Activated T-helper 9 cell treated with anti-CD3 and anti-CD28 coated beads, Interleukin-2, amount 50 U/mL, for 16 hours (primary cell): ENCODE measurements around the gene ISLR.

Experiments
- DNase-seq: peaks from one replicate; pipeline ENCODE4 v3.0.0-alpha.2; 2020; ENCODE audit warnings: low read depth

The ISLR gene

DNA sequence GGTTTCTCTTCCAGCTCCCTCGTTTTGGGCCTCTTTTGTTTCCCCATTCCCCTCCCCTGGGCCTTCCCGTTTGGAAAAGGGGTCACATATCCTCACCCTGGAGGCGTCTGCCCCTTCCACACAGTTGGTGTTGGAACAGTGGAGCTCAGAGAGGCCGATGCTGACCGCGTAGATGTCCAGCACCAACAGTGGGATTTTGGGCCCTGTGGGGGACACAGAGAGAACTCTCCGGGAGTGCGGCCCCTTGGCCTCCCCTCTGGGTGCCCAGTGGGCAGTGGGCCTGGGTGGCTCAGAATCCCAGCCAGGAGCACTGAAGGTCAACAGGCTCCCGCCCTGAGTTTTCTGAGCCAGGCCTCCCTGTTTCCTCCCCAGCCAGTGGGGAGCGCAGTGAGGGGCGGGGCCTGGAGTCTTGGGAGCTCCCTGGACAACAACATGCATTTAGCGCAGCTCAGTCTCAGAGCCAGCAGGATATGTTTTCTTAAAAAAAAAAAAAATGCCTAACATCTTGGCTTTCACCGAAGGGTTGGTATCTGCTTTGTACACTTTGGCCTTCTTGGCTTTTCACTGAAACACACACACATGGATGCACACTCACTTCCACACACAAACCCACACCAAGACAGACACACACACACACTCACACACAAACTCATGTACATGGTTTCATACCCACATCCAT, 670 bp upstream of the ISLR start:
- no peak for DNase-seq

DNA sequence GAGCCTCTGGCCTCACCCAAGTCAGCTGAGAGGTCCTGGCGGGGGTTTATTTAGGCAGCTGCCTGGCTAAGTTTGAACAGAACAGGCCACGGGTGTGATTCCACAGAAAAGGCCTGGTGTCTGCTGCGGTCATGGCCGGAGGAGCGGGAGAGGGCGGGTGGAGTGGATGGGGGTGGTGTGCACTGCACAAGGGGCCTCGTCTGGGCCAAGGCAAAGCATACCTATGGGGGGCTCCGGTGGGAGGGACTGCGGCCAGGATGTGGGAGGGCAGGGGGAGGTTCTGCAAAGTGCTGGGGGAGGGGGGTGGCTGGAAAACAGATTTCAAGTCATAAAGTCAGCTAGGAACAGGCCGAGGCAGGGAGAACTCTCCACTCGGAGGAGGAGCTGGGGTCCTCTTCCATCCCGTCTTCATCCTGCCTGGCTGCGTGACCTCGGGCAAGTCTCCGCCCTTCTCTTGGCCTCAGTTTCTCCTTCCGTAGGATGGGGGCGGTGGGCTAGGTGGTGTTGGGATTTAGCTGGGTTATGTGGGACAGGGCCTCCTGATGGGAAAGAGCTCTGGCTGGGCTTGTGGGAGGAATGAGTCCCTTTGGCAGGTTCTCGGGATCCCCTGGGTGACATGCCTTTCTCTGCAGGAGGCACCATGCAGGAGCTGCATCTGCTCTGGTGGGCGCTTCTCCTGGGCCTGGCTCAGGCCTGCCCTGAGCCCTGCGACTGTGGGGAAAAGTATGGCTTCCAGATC, 878 bp downstream of the ISLR start:
- DNase-seq = no peak

DNA sequence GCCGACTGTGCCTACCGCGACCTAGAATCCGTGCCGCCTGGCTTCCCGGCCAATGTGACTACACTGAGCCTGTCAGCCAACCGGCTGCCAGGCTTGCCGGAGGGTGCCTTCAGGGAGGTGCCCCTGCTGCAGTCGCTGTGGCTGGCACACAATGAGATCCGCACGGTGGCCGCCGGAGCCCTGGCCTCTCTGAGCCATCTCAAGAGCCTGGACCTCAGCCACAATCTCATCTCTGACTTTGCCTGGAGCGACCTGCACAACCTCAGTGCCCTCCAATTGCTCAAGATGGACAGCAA, 1.4 kb downstream of the ISLR start:
- DNase-seq = no peak

DNA sequence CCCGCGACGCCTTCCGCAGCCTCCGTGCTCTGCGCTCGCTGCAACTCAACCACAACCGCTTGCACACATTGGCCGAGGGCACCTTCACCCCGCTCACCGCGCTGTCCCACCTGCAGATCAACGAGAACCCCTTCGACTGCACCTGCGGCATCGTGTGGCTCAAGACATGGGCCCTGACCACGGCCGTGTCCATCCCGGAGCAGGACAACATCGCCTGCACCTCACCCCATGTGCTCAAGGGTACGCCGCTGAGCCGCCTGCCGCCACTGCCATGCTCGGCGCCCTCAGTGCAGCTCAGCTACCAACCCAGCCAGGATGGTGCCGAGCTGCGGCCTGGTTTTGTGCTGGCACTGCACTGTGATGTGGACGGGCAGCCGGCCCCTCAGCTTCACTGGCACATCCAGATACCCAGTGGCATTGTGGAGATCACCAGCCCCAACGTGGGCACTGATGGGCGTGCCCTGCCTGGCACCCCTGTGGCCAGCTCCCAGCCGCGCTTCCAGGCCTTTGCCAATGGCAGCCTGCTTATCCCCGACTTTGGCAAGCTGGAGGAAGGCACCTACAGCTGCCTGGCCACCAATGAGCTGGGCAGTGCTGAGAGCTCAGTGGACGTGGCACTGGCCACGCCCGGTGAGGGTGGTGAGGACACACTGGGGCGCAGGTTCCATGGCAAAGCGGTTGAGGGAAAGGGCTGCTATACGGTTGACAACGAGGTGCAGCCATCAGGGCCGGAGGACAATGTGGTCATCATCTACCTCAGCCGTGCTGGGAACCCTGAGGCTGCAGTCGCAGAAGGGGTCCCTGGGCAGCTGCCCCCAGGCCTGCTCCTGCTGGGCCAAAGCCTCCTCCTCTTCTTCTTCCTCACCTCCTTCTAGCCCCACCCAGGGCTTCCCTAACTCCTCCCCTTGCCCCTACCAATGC, 2.0 kb downstream of the ISLR start:
- DNase-seq = no peak

DNA sequence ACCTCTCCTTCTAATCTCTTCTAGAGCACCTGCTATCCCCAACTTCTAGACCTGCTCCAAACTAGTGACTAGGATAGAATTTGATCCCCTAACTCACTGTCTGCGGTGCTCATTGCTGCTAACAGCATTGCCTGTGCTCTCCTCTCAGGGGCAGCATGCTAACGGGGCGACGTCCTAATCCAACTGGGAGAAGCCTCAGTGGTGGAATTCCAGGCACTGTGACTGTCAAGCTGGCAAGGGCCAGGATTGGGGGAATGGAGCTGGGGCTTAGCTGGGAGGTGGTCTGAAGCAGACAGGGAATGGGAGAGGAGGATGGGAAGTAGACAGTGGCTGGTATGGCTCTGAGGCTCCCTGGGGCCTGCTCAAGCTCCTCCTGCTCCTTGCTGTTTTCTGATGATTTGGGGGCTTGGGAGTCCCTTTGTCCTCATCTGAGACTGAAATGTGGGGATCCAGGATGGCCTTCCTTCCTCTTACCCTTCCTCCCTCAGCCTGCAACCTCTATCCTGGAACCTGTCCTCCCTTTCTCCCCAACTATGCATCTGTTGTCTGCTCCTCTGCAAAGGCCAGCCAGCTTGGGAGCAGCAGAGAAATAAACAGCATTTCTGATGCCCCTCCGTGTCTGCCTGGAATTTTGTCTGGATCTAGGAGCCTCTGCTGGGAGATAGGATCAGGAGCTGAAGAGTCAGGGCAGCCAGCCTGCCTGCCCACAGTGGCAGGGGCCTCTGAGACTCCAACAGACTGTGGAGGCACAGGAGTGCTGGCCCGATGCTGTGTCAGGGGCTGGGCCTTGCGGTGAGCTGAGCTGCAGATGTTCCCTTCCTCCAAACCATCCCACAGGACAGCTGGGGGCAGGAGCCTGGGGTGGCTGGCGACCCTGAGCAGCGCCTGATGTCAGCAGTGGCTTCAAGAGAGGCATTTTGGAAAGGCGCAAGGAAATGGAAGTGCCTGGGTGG, 3.0 kb downstream of the ISLR start:
- DNase-seq = no peak

DNA sequence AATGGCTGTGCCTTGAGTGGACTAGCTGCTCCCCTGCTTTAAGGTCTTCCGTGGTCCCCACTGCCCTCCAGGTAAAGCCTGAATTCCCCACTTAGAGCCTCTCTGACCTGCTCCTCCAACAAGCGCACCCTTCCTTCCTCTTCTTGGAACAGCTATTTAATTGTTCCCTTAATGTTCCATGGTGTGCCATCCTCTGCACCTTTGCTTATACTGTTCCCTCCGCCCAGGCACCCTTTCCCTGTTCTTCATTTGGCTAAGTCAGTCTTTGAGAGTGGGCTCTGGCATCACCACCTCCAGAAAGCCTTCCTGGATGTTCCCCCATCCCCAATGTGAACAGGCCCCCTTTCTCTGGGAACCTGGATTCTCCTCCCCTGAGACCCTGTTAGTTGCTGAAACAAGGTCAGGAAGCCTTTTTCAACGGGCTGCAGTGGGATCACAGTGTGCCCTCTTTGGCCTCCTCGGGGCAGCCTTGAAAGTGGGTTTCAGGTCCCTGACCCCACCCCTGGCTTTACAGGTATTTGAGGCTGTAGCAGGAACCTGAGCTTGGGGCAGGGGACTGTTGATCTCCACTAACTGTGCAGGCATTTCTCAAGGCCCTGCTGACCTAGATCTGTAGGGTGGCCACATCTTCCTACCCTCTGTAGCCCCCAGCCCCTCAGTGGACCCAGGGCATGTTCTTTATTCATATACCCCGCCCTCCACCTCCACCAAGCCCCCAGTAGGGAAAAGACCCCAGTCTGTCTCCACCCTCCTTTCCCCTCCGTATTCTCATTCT, 5.0 kb downstream of the ISLR start:
- no peak for DNase-seq

DNA sequence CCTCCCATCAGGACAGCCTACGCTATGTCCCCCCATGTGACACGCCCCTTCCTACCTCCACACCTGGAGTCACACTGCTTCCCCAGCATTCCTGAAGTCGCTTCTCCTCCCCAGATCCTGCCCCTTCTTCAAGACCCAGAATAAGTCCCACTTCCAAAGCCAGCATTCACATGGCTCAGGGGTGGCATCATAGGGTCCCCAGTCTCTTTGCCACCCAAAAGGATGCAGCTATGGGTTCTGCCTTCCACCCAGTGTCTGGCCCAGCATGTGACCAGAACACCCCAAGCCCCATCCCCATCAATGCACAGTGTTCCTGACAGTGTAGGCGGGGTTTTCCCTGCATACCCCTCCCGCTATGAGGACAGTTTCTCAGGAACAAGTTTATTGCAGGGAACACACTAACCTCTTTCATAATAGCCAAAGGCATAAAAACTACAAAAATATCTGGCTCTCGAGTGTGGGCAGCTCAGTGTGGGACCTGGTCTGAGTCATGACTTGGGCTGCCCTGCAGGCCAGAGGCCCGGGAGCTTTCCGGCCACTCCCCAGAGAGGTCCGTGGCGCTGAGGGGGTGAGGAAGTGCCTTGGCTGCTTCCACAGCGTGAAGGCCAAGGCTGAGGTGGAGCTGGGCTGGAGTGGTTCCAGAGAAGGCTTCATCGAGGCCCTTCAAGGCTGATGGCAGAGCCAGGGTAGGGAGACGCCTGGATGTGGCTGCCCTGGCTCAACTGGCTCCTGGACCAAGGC, 5.8 kb downstream of the ISLR start:
- DNase-seq = no peak

DNA sequence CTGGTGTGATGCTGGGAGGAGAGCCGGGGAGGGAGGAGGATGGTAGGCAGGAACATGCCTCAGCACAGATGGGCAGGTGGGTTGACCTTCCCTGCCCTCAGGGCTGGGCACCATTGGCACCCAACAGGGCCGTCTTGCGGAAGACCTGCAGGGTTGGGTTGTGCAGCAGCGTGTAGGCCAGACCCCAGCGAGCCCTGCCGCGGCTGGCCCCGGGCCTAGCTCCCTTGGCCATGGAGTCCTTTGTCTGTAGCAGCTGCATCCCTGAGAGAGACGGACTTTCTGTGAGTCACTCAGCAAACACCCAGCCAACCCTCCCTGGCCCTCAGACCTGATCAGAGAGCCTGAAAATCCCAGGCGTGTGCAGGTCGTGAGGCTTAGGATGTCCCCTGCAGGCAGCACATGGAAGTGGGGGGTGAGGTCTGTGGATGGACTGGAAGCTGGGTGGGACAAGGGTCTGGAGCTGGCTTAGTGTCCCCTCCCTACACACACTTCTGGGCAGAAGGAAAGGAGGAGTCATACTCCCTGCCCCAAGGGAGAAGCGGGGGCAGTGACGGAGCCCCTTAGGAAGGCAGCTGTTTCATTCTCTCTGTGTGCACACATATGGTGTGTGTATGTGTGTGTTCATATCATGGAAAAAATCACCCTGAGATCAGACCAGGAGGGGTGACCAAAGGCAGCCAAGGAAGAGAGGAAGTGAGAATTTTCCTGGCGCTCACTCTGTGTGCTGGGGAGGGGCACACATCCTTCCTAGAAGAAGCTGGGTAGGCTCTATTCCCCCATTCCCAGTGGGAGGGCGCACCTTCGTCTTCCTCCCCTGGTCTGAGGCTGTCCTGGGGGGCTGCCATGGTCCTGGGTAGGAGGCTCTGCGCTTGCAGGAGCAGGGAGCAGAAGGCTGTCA, 6.7 kb downstream of the ISLR start:
- no peak for DNase-seq

DNA sequence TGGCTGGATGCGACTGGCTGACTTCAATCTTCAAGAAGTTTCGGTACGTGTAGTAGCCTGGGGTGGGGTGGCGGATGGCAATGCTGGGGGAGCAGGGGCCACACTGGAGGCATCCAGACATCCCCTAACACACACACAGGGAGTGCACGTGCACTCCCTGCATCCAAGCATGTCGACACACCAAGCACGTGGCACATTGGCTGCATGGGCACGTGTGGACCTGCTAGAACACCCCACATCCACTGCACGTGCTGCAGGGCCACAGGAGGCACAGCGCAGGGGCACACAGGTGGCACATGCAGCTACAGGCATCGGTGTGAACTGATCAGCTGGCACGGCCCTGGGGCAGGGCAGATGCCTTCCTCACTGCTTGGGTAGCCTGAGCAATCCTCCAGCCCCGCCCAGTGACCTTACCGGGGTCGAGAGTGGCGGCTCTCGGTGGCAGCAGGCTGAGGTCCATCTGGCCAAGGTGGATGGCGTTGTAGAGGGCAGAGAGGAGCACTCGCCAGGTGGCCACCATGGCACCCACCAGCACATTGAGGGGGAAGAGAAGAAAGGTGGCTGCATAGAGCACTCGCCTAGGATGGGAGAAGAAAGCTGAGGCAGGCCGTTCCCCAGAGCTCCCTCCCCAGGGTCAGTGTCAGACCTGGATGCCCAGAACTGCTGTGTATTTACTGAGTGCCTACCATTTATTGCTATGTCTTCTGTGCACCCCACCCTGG, 7.5 kb downstream of the ISLR start:
- DNase-seq = no peak

DNA sequence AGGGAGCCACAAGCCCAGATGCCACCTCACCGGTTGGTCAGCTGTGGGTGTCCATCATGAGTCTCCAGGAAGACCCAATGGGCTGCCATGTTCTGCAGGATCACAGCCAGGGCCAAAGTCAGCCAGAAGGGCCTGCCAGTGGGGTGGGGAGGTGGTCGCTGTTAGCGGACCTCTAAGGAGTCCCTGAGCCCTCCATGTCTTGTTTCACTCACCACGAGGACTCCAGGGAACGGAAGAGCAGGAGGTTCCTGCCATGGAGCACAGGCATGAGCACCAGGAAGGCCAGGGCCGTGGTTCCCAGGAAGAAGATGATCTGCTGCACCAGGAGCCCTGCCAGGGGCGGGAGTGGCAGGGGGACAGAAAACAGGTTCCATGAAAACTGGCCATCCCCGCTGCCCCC, 8.6 kb downstream of the ISLR start:
- no peak for DNase-seq

DNA sequence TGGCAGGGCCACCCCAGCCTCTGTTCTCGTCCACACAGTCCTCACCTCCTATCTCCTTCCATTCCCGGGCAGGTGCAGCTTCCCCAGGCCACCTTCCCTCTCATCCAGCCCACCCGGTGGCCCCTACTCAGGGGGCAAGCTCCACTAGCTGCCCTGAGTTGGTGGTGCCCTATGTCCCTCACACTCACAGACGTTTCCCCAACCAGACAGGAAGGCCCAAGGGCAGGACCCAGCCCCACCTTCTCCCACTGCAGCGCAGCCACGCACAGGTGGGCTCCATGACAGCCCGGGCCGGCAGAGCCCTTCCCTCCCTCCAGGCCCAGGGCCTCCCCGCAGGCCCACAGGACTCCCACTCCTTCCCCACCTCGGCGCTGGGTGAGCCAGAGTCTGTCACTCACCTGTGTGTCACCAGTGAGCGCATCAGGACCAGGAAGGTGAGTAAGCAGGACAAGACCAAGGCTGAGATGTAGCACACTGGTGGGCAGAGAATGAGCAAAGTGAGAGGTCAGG, 11.1 kb downstream of the ISLR start:
- DNase-seq = no peak

DNA sequence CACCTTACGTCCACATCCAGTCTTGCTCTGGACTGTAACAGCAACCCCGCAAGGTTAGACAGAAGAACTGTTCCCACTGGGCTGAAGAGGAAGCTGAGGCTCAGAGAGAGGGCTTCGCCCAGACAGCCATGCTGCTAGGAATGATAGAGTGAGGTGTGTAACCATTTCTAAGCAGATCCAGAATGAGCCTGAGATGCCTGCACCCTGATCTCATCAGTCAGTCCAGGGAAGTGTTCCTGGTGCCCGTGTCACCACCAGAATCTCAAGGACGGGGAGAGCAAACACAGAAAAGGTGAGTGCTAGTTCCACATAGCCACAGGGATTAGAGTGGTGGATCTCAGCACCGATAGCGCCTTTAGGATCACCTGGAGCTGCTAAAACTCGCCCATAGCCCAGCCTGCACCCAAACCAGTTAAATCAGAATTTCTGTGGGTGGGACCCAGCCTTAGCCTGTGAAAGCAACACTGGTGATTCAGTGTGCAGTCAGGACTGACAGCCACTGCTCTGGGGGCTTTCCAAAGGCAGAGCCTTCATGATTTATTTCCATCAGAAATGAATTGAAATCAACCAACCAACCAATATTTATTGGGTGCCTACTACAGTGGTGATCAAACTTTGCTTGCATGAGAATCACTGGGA, 12.3 kb downstream of the ISLR start:
- no peak for DNase-seq

DNA sequence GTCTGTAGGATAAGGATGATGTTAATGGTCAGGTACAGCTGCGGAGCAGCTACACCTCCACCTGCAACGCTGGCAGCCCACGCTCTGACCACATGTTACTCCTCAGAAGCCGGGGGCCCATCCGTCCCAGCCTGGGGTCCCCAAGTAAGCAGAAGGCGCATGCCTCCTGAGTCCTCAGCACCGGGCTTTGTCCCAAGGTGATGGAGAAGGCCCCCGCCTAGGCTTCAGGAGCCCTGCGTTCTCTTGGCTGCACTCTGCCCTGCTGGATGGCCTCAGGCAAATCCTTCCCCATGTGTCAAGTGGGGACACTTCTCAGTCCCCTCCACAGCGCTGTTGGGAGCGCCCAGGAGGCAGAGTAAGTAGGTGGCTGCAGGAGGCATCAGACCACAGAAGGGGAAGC, 14.7 kb downstream of the ISLR start:
- no peak for DNase-seq

DNA sequence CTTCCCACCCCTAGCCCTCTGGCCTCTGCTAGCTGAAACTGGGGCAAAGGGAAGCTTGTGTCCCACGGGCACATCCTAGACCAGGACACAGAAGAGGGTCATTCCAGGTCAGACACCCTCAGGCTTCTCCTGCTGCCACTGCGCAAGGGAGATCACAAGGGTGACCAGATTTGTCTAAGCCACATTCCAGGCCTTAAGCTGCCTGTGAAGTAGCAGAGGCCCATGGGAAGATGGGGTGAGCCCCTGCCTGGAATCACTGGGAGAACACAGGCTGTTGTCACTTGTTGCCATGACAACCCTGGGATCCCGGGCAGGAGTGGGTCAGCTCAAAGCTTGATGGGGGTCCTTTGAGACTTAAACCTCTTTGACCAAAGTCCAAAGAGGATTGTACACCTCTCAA, 18.3 kb downstream of the ISLR start:
- no peak for DNase-seq

DNA sequence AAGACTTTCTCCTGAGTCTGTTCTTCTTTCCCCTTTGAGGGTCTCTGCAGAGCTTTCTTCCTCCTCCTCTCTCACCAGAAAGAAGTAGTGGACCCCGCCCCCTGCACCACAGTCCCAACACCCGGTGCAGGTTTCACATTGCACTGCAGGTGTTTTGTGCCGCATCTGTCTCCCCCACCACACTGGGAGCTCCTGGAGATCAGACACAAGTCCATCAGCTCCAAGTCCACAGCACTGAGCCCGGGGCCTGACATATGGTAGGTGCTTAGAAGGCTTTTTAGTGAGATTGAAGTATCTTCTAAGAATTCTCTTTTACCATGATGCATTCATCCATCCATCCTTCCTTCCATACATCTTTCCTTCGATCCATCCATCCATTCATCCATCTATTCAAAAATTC, 19.2 kb downstream of the ISLR start:
- no peak for DNase-seq

DNA sequence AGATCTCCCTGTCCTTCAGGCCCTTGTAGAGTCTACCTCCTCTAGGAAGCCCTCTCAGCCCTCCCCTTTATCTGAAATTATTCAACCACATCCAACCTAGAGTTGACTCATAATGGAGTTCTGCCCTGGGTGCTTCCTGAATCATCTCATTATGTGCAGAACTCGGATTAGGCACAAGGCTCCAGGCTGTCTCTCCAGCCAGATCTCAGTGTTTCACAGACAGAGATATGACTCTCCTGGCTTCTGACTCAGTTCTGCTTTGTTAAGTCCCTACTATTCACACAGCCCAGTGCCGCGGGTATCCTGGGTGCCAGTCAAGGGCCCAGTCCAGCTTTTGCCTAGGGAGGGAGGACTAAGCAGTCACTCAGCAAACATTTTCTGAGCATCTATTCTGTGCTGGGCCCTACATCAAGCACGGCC, 19.8 kb downstream of the ISLR start:
- no peak for DNase-seq

DNA sequence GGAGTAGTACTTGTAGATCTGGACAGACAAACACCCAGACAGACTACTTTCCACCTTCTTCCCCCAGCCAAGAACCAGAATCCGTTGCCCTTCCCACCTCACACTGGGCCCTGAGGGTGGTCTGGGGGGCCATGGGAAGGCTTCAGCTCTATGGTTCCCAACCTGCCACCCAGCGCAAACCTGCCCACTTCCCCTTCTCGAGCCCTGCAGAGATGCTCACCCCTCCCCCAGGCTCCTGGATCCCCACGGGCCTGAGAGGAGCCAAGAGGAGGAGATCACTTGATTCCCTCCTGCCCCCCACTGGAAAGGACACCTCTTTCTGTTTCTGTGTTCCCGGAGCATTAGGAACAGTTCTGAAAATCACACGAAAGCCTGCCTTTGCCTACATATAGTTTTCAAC, 20.4 kb downstream of the ISLR start:
- DNase-seq = no peak
